Activated naive CD4-positive, alpha-beta T cell (primary cell): ENCODE measurements around the gene PERCC1.
"Not testable (repeated sequence)": the region's sequence is repeated elsewhere in the genome, so short reads cannot be mapped to it uniquely, and the experiment has no call there.

Experiments used
- DNase-seq, 4 experiments: peaks; one replicate each; lab custom pipeline; 2025; lab: John Stamatoyannopoulos, UW

Gene PERCC1

GRCh38 chr16:1469141-1469540, 38.3 kb downstream of the PERCC1 start:
- DNase-seq = not testable (repeated sequence)

- no peak for DNase-seq
Measured at GRCh38 chr16:1469693-1470201, 38.9 kb downstream of the PERCC1 start.

GRCh38 chr16:1470481-1471251, 39.8 kb downstream of the PERCC1 start:
- no peak for DNase-seq

- no peak for DNase-seq
Measured at GRCh38 chr16:1471569-1472194, 40.8 kb downstream of the PERCC1 start.

GRCh38 chr16:1472974-1473373, 42.1 kb downstream of the PERCC1 start:
- DNase-seq = no peak

- DNase-seq = no peak
Measured at GRCh38 chr16:1474082-1474795, 43.4 kb downstream of the PERCC1 start.

- peak; percentile 54 to 84 (median 74) for DNase-seq
Measured at GRCh38 chr16:1474796-1475551, 44.1 kb downstream of the PERCC1 start, which contains the start of gene CLCN7. CLCN7 (minus strand) TSS chr16:1475028; CDS start chr16:1474974, 54 bp downstream.

GRCh38 chr16:1475552-1476114, 44.8 kb downstream of the PERCC1 start:
- no peak for DNase-seq

- no peak for DNase-seq
Measured at GRCh38 chr16:1477033-1477432, 46.2 kb downstream of the PERCC1 start.

- not testable (repeated sequence) for DNase-seq
Measured at GRCh38 chr16:1478937-1479336, 48.1 kb downstream of the PERCC1 start.

GRCh38 chr16:1481906-1482835, 51.3 kb downstream of the PERCC1 start:
- DNase-seq = no peak
